K562 (cell line): ENCODE results near the gene FAM114A2.

Experiments used
- FOS ChIP-seq: IDR thresholded peaks from 3 replicates; pipeline ENCODE4 v1.6.1; 2011; ENCODE audit not compliant: insufficient read length; ENCODE audit errors: extremely low read depth
- TF ChIP-seq, protein P1 (sequence below), 3 experiments: IDR thresholded peaks in 2 of 3; conservative IDR thresholded peaks in 1 of 3; 2 replicates each; pipeline ENCODE4 v1.5.1; 2011 to 2012; ENCODE audit warnings: low read length in 3 of 3, mild to moderate bottlenecking in 3 of 3, control low read depth in 2 of 3, improper control_type of control experiment in 1 of 3, inconsistent platforms in 1 of 3, low read depth in 1 of 3, mixed read lengths in 1 of 3, moderate library complexity in 1 of 3; ENCODE audit not compliant: insufficient read depth in 2 of 3

DNA sequence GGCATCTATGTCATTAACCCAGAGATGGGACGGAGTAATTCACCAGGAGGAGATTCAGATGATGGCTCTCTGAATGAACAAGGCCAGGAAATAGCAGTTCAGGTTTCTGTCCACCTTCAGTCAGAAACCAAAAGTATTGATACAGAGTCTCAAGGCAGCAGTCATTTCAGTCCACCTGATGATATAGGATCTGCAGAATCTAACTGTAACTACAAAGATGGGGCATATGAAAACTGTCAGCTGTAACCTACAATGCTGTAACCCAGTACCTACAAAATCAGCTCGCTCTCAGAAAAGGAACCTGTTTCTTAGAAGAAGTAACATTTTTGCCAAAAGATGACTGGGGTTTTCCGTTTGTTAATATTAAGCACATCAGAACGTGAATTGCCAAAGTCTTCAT, 14.8 kb upstream of the FAM114A2 start:
- no peak for TF ChIP-seq FOS
- TF ChIP-seq, protein P1, sequence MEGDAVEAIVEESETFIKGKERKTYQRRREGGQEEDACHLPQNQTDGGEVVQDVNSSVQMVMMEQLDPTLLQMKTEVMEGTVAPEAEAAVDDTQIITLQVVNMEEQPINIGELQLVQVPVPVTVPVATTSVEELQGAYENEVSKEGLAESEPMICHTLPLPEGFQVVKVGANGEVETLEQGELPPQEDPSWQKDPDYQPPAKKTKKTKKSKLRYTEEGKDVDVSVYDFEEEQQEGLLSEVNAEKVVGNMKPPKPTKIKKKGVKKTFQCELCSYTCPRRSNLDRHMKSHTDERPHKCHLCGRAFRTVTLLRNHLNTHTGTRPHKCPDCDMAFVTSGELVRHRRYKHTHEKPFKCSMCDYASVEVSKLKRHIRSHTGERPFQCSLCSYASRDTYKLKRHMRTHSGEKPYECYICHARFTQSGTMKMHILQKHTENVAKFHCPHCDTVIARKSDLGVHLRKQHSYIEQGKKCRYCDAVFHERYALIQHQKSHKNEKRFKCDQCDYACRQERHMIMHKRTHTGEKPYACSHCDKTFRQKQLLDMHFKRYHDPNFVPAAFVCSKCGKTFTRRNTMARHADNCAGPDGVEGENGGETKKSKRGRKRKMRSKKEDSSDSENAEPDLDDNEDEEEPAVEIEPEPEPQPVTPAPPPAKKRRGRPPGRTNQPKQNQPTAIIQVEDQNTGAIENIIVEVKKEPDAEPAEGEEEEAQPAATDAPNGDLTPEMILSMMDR (IDR thresholded peaks at IDR 0.05 in 2 of 3, conservative IDR thresholded peaks at IDR 0.05 in 1 of 3; ENCODE audit: insufficient read depth in 2 of 3, low read depth in 1 of 3, low read length in 3 of 3) = no peak
